GM18858 (cell line): ENCODE measurements around the gene CD300E.

Experiments used
- ATAC-seq: cut with Tn5 transposase; IDR thresholded peaks from one replicate; pipeline ENCODE4 v1.9.1; 2021; ENCODE audit not compliant: unreplicated experiment

Gene CD300E

GRCh38 chr17:74623693-74624093 is at the start of gene CD300E:
Gene CD300E, minus strand, starts transcription at chr17:74623738. Its CDS starts 117 bp downstream, at chr17:74623621.
- no peak for ATAC-seq

GRCh38 chr17:74671031-74671771 is 47.7 kb upstream of the CD300E start:
- no peak for ATAC-seq

- no peak for ATAC-seq
Measured at GRCh38 chr17:74670329-74670728, 46.8 kb upstream of the CD300E start.

GRCh38 chr17:74663561-74663960 is 40.0 kb upstream of the CD300E start:
- no peak for ATAC-seq

GRCh38 chr17:74659889-74660288 is 36.4 kb upstream of the CD300E start:
- no peak for ATAC-seq

- ATAC-seq: no peak
Measured at GRCh38 chr17:74658620-74659019, 35.1 kb upstream of the CD300E start.

GRCh38 chr17:74654742-74655141 is 31.2 kb upstream of the CD300E start:
- ATAC-seq: no peak

GRCh38 chr17:74652020-74652419 is 28.5 kb upstream of the CD300E start:
- no peak for ATAC-seq

- ATAC-seq: no peak
Measured at GRCh38 chr17:74649909-74650308, 26.4 kb upstream of the CD300E start.

GRCh38 chr17:74647871-74648672 is 24.5 kb upstream of the CD300E start:
- ATAC-seq: no peak

GRCh38 chr17:74646231-74646630 is 22.7 kb upstream of the CD300E start:
- no peak for ATAC-seq

GRCh38 chr17:74645010-74645409 is 21.5 kb upstream of the CD300E start:
- no peak for ATAC-seq

GRCh38 chr17:74644419-74644818 is 20.9 kb upstream of the CD300E start:
- no peak for ATAC-seq

GRCh38 chr17:74643826-74644225 is 20.3 kb upstream of the CD300E start:
- no peak for ATAC-seq

- no peak for ATAC-seq
Measured at GRCh38 chr17:74642995-74643394, 19.5 kb upstream of the CD300E start.

GRCh38 chr17:74642556-74642955 is 19.0 kb upstream of the CD300E start:
- ATAC-seq: no peak

- ATAC-seq: no peak
Measured at GRCh38 chr17:74641958-74642298, 18.4 kb upstream of the CD300E start.

GRCh38 chr17:74641224-74641957 is 17.9 kb upstream of the CD300E start:
- no peak for ATAC-seq

GRCh38 chr17:74639704-74640151 is 16.2 kb upstream of the CD300E start:
- no peak for ATAC-seq

GRCh38 chr17:74637926-74638325 is 14.4 kb upstream of the CD300E start:
- ATAC-seq: no peak

- no peak for ATAC-seq
Measured at GRCh38 chr17:74637265-74637664, 13.7 kb upstream of the CD300E start.
